Neural progenitor cell (in vitro differentiated cells): ENCODE results near the gene MRC1. TPM values are rescaled to one million over a fixed set of nuclear protein-coding genes. Genes with fewer than 3 reads are reported as not detected.

Experiments
- DNase-seq: peaks from one replicate; pipeline ENCODE4 v3.0.0-alpha.2; 2016; ENCODE audit warnings: low spot score
- H2AFZ ChIP-seq: fragments of 200-600 bp; sonication (generic); replicated peaks from 2 replicates; pipeline ENCODE4 v1.6.1; 2016; ENCODE audit warnings: antibody characterized with exemption
- H3F3A ChIP-seq: fragments of 200-600 bp; sonication (generic); 2 replicates; pipeline ENCODE4 v1.6.1; 2016; ENCODE audit warnings: antibody characterized with exemption, low read depth
- H3K27ac ChIP-seq: fragments of 200-600 bp; sonication (generic); 2 replicates; pipeline ENCODE4 v1.5.1; 2016; ENCODE audit warnings: mild to moderate bottlenecking
- H3K27me3 ChIP-seq: fragments of 200-600 bp; sonication (generic); 2 replicates; pipeline ENCODE4 v1.6.1; 2016; ENCODE audit warnings: mild to moderate bottlenecking, moderate library complexity
- H3K36me3 ChIP-seq: fragments of 200-600 bp; sonication (generic); 2 replicates; pipeline ENCODE4 v1.5.1; 2016
- H3K4me1 ChIP-seq: fragments of 200-600 bp; sonication (generic); 2 replicates; pipeline ENCODE4 v1.6.1; 2016; ENCODE audit warnings: mixed run types
- H3K4me2 ChIP-seq: fragments of 200-600 bp; sonication (generic); 2 replicates; pipeline ENCODE4 v1.6.1; 2016
- H3K4me3 ChIP-seq: fragments of 200-600 bp; sonication (generic); 2 replicates; pipeline ENCODE4 v1.5.1; 2016
- H3K79me2 ChIP-seq: fragments of 200-600 bp; sonication (generic); 2 replicates; pipeline ENCODE4 v1.6.1; 2016; ENCODE audit warnings: low read depth
- H3K9ac ChIP-seq: fragments of 200-600 bp; sonication (generic); 2 replicates; pipeline ENCODE4 v1.6.1; 2016
- H3K9me3 ChIP-seq: fragments of 200-600 bp; sonication (generic); 2 replicates; pipeline ENCODE4 v1.5.1; 2016; ENCODE audit warnings: low read depth
- H4K20me1 ChIP-seq: fragments of 200-600 bp; sonication (generic); 2 replicates; pipeline ENCODE4 v1.6.1; 2016; ENCODE audit warnings: low read depth
- H3K27ac Mint-ChIP-seq: 3 replicates; pipeline ENCODE4 v1.8.0; 2021; ENCODE audit warnings: mixed read lengths
- H3K27me3 Mint-ChIP-seq: 2 replicates; pipeline ENCODE4 v1.8.0; 2022; ENCODE audit warnings: low read depth, mild to moderate bottlenecking, inconsistent platforms, moderate library complexity, mixed read lengths; ENCODE audit not compliant: insufficient read depth
- H3K36me3 Mint-ChIP-seq: 3 replicates; pipeline ENCODE4 v1.8.0; 2021; ENCODE audit warnings: mixed read lengths
- H3K4me1 Mint-ChIP-seq: 3 replicates; pipeline ENCODE4 v1.8.0; 2021; ENCODE audit warnings: mixed read lengths
- H3K4me3 Mint-ChIP-seq: 3 replicates; pipeline ENCODE4 v1.8.0; 2021; ENCODE audit warnings: mild to moderate bottlenecking, moderate library complexity, mixed read lengths
- H3K9me3 Mint-ChIP-seq: 3 replicates; pipeline ENCODE4 v1.8.0; 2020; ENCODE audit warnings: mixed read lengths
- CTCF ChIP-seq: fragments of 200-600 bp; sonication (generic); IDR thresholded peaks from 2 replicates; pipeline ENCODE4 v1.5.1; 2017; ENCODE audit warnings: antibody characterized with exemption, mild to moderate bottlenecking
- EZH2 ChIP-seq: fragments of 200-600 bp; sonication (generic); IDR thresholded peaks from 2 replicates; pipeline ENCODE4 v1.6.1; 2017; ENCODE audit warnings: antibody characterized with exemption, mild to moderate bottlenecking, moderate library complexity
- EZH2phosphoT487 ChIP-seq: fragments of 200-600 bp; sonication (generic); IDR thresholded peaks from 2 replicates; pipeline ENCODE4 v1.6.1; 2017; ENCODE audit warnings: antibody characterized with exemption
- total RNA-seq: library from RNA; depleted of rRNA; stranded (reverse); fragments of >200 nt; gene quantifications from 2 replicates; pipeline ENCODE4 v1.2.3, GENCODE V29; 2015; ENCODE audit warnings: low replicate concordance

Gene MRC1
- total RNA-seq, 1 donor from 2014 or later = not detected

GRCh38 chr10:17854044-17854652 lies 45.0 kb downstream of the MRC1 start:
- no peaks in the 10 kb centered on the region for H3K79me2 ChIP-seq
- no peak overlapping the region for H3K9ac ChIP-seq
- no peaks in the 10 kb centered on the region for H3K36me3 ChIP-seq
- Mint-ChIP-seq H3K9me3 (peaks cover 6% of the 10 kb centered on the region), H3K4me1 (peaks cover 4% of the 10 kb centered on the region), H3K27ac (no peak overlapping the region), H3K4me3 (no peak overlapping the region), H3K36me3 (no peaks in the 10 kb centered on the region), H3K27me3 (no peaks in the 10 kb centered on the region)
- H3K4me2 ChIP-seq = no peak overlapping the region
- no peak overlapping the region for H3K27ac ChIP-seq
- H3K4me3 ChIP-seq = no peak overlapping the region
- TF ChIP-seq EZH2phosphoT487 = no peak
- TF ChIP-seq EZH2 = no peak
- TF ChIP-seq CTCF = no peak
- no peaks in the 10 kb centered on the region for H3F3A ChIP-seq
- no peaks in the 10 kb centered on the region for H3K9me3 ChIP-seq
- no peaks in the 10 kb centered on the region for H3K4me1 ChIP-seq
- H2AFZ ChIP-seq = no peak overlapping the region
- no peaks in the 10 kb centered on the region for H4K20me1 ChIP-seq
- no peaks in the 10 kb centered on the region for H3K27me3 ChIP-seq
- no peak for DNase-seq

GRCh38 chr10:17857040-17857439 lies 47.9 kb downstream of the MRC1 start:
- Histone ChIP-seq H3K27me3 (no peaks in the 10 kb centered on the region), H3K4me2 (no peak overlapping the region), H3K79me2 (no peaks in the 10 kb centered on the region), H3K9ac (no peak overlapping the region), H2AFZ (no peak overlapping the region), H4K20me1 (no peaks in the 10 kb centered on the region), H3K36me3 (no peaks in the 10 kb centered on the region), H3K27ac (no peak overlapping the region), H3K4me3 (no peak overlapping the region), H3K9me3 (no peaks in the 10 kb centered on the region), H3K4me1 (no peaks in the 10 kb centered on the region), H3F3A (no peaks in the 10 kb centered on the region)
- DNase-seq = no peak
- H3K9me3 Mint-ChIP-seq = peaks cover 8% of the 10 kb centered on the region
- no peak overlapping the region for H3K27ac Mint-ChIP-seq
- TF ChIP-seq EZH2phosphoT487 = no peak
- no peak for TF ChIP-seq EZH2
- no peak for TF ChIP-seq CTCF
- no peak overlapping the region for H3K4me3 Mint-ChIP-seq
- H3K27me3 Mint-ChIP-seq = no peaks in the 10 kb centered on the region
- no peaks in the 10 kb centered on the region for H3K4me1 Mint-ChIP-seq
- H3K36me3 Mint-ChIP-seq = no peaks in the 10 kb centered on the region

- no peaks in the 10 kb centered on the region for H3K4me1 Mint-ChIP-seq
- Histone ChIP-seq H3K27me3 (no peaks in the 10 kb centered on the region), H3F3A (no peaks in the 10 kb centered on the region), H2AFZ (no peak overlapping the region), H3K9me3 (no peaks in the 10 kb centered on the region), H3K4me3 (no peak overlapping the region), H3K4me2 (no peak overlapping the region), H3K79me2 (no peaks in the 10 kb centered on the region), H3K36me3 (no peaks in the 10 kb centered on the region), H3K9ac (no peak overlapping the region), H3K27ac (no peak overlapping the region), H4K20me1 (no peaks in the 10 kb centered on the region), H3K4me1 (no peaks in the 10 kb centered on the region)
- no peak for TF ChIP-seq CTCF
- no peak for TF ChIP-seq EZH2phosphoT487
- no peak for TF ChIP-seq EZH2
- H3K36me3 Mint-ChIP-seq = no peaks in the 10 kb centered on the region
- no peak overlapping the region for H3K27ac Mint-ChIP-seq
- no peaks in the 10 kb centered on the region for H3K27me3 Mint-ChIP-seq
- H3K4me3 Mint-ChIP-seq = no peak overlapping the region
- DNase-seq = no peak
- H3K9me3 Mint-ChIP-seq = peaks cover 8% of the 10 kb centered on the region
These were observed 50.5 kb downstream of the MRC1 start for GRCh38 chr10:17859492-17860156.
